ENCODE measurements around the gene LYPD5. TPM values are rescaled to one million over a fixed set of nuclear protein-coding genes. Genes with fewer than 3 reads are reported as not detected.

LYPD5 gene
- total RNA-seq, 1 experiment from 2014 or later: 0.87 TPM

GRCh38 chr19:43812259-43812658 lies 10.0 kb upstream of the LYPD5 start:
- DNase-seq (ENCODE audit: low read depth, low spot score) (no peak), ATAC-seq (no peak)
- Histone ChIP-seq H3K4me3 (ENCODE audit: low read depth in 2 of 2, low read length in 2 of 2) (no peak overlapping the region), H3K27me3 (ENCODE audit: control insufficient read depth, insufficient read depth, low read length) (no peaks in the 10 kb centered on the region), H3K4me1 (ENCODE audit: control insufficient read depth, insufficient read depth, low read length) (no peaks in the 10 kb centered on the region), H3K36me3 (ENCODE audit: control insufficient read depth, insufficient read depth, low read length) (no peaks in the 10 kb centered on the region), H3K9me3 (ENCODE audit: control insufficient read depth, insufficient read depth, low read depth, low read length) (no peaks in the 10 kb centered on the region), H3K27ac (ENCODE audit: low read length) (no peak overlapping the region)
- TF ChIP-seq POLR2AphosphoS5 (IDR thresholded peaks at IDR 0.05; ENCODE audit: low read depth, low read length): no peak
- TF ChIP-seq TCF7L2 (IDR thresholded peaks at IDR 0.05; ENCODE audit: low read depth, low read length): no peak
- TF ChIP-seq, protein P1, sequence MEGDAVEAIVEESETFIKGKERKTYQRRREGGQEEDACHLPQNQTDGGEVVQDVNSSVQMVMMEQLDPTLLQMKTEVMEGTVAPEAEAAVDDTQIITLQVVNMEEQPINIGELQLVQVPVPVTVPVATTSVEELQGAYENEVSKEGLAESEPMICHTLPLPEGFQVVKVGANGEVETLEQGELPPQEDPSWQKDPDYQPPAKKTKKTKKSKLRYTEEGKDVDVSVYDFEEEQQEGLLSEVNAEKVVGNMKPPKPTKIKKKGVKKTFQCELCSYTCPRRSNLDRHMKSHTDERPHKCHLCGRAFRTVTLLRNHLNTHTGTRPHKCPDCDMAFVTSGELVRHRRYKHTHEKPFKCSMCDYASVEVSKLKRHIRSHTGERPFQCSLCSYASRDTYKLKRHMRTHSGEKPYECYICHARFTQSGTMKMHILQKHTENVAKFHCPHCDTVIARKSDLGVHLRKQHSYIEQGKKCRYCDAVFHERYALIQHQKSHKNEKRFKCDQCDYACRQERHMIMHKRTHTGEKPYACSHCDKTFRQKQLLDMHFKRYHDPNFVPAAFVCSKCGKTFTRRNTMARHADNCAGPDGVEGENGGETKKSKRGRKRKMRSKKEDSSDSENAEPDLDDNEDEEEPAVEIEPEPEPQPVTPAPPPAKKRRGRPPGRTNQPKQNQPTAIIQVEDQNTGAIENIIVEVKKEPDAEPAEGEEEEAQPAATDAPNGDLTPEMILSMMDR (IDR thresholded peaks at IDR 0.05): no peak
- intact Hi-C loops (cut with micrococcal nuclease; ENCODE audit: unreplicated experiment): no loop called here
- POLR2A ChIA-PET: no interaction called here
- CTCF ChIA-PET: no interaction called here
- no TSS peak for BruUV-seq (replicated peaks)
- in situ Hi-C loops (cut with HindIII; ENCODE audit: low pct_unique_long_range_greater_than_20kb, low sequenced_read_pairs): no loop called here

GRCh38 chr19:43811837-43812236 lies 9.6 kb upstream of the LYPD5 start:
- Histone ChIP-seq H3K4me3 (ENCODE audit: low read depth in 2 of 2, low read length in 2 of 2) (no peak overlapping the region), H3K27me3 (ENCODE audit: control insufficient read depth, insufficient read depth, low read length) (no peaks in the 10 kb centered on the region), H3K4me1 (ENCODE audit: control insufficient read depth, insufficient read depth, low read length) (no peaks in the 10 kb centered on the region), H3K36me3 (ENCODE audit: control insufficient read depth, insufficient read depth, low read length) (no peaks in the 10 kb centered on the region), H3K27ac (ENCODE audit: low read length) (no peak overlapping the region), H3K9me3 (ENCODE audit: control insufficient read depth, insufficient read depth, low read depth, low read length) (no peaks in the 10 kb centered on the region)
- in situ Hi-C loops (cut with HindIII; ENCODE audit: low pct_unique_long_range_greater_than_20kb, low sequenced_read_pairs): no loop called here
- TF ChIP-seq REST (IDR thresholded peaks at IDR 0.05; ENCODE audit: insufficient read depth in 1 of 2, low read depth in 2 of 2, low read length in 1 of 2) (no peak), TCF7L2 (IDR thresholded peaks at IDR 0.05; ENCODE audit: low read depth, low read length) (no peak), SIN3A (IDR thresholded peaks at IDR 0.05; ENCODE audit: borderline replicate concordance, insufficient read depth, low read depth, low read length) (no peak), POLR2AphosphoS5 (IDR thresholded peaks at IDR 0.05; ENCODE audit: low read depth, low read length) (no peak)
- TF ChIP-seq, protein P1 (IDR thresholded peaks at IDR 0.05): no peak
- no TSS peak for BruUV-seq (replicated peaks)
- ATAC-seq (no peak), DNase-seq (ENCODE audit: low read depth, low spot score) (no peak)
- ChIA-PET POLR2A (no interaction called here), CTCF (no interaction called here)
- intact Hi-C loops (cut with micrococcal nuclease; ENCODE audit: unreplicated experiment): no loop called here
